Mesendoderm (in vitro differentiated cells): ENCODE measurements around the gene TNFSF8.

Experiments
- DNase-seq: peaks from one replicate; pipeline ENCODE4 v3.0.0; 2013
- H2AK5ac ChIP-seq: 2 replicates; pipeline ENCODE4 v1.6.1; 2013; ENCODE audit warnings: low read length, inconsistent platforms
- H2BK120ac ChIP-seq: 2 replicates; pipeline ENCODE4 v1.6.1; 2013; ENCODE audit warnings: low read depth, mild to moderate bottlenecking, low read length, moderate library complexity, mixed read lengths
- H2BK15ac ChIP-seq: replicated peaks from 2 replicates; pipeline ENCODE4 v1.6.1; 2013; ENCODE audit warnings: low read depth, mild to moderate bottlenecking, moderate library complexity
- H2BK5ac ChIP-seq: 2 replicates; pipeline ENCODE4 v1.6.1; 2013; ENCODE audit warnings: low read length, inconsistent platforms
- H3K18ac ChIP-seq: 2 replicates; pipeline ENCODE4 v1.6.1; 2013; ENCODE audit warnings: mild to moderate bottlenecking, low read length, mixed read lengths
- H3K23ac ChIP-seq: one replicate; pipeline ENCODE4 v1.6.1; 2013; ENCODE audit warnings: low read length
- H3K27ac ChIP-seq: 2 replicates; pipeline ENCODE4 v1.5.1; 2013; ENCODE audit warnings: low read depth, mild to moderate bottlenecking, inconsistent platforms, low read length, moderate library complexity
- H3K27me3 ChIP-seq: 2 replicates; pipeline ENCODE4 v1.6.1; 2013; ENCODE audit warnings: low read length, control low read depth, mild to moderate bottlenecking, inconsistent platforms; ENCODE audit not compliant: insufficient read depth, poor library complexity
- H3K36me3 ChIP-seq: 2 replicates; pipeline ENCODE4 v1.6.1; 2013; ENCODE audit warnings: low read length, inconsistent platforms; ENCODE audit not compliant: control insufficient read depth, insufficient read depth
- H3K4ac ChIP-seq: one replicate; pipeline ENCODE4 v1.6.1; 2013; ENCODE audit warnings: low read depth, mild to moderate bottlenecking, low read length, moderate library complexity
- H3K4me1 ChIP-seq: 2 replicates; pipeline ENCODE4 v1.6.1; 2013; ENCODE audit warnings: low read depth, low read length, inconsistent platforms; ENCODE audit not compliant: control insufficient read depth
- H3K4me2 ChIP-seq: 2 replicates; pipeline ENCODE4 v1.6.1; 2013; ENCODE audit warnings: low read length
- H3K4me3 ChIP-seq: 2 replicates; pipeline ENCODE4 v1.5.1; 2013; ENCODE audit warnings: mild to moderate bottlenecking, low read length
- H3K56ac ChIP-seq: one replicate; pipeline ENCODE4 v1.6.1; 2013; ENCODE audit warnings: low read length
- H3K79me1 ChIP-seq: 2 replicates; pipeline ENCODE4 v1.6.1; 2013; ENCODE audit warnings: low read length, inconsistent platforms
- H3K79me2 ChIP-seq: 2 replicates; pipeline ENCODE4 v1.6.1; 2013; ENCODE audit warnings: mild to moderate bottlenecking, low read length; ENCODE audit not compliant: control insufficient read depth, insufficient read depth
- H3K9ac ChIP-seq: 2 replicates; pipeline ENCODE4 v1.6.1; 2013; ENCODE audit warnings: low read length, inconsistent platforms
- H4K5ac ChIP-seq: one replicate; pipeline ENCODE4 v1.6.1; 2013; ENCODE audit warnings: low read length
- H4K8ac ChIP-seq: one replicate; pipeline ENCODE4 v1.6.1; 2013; ENCODE audit warnings: low read depth, mild to moderate bottlenecking, control low read depth, low read length, moderate library complexity
- WGBS: extraction: QIAGEN DNeasy Blood & Tissue Kit; methylation state at CpG from one replicate; pipeline ENCODE4 v1.1.7; 2013; ENCODE audit warnings: low lambda C conversion rate, missing lambda C conversion rate; ENCODE audit not compliant: insufficient coverage; ENCODE audit errors: extremely low coverage; 5-methylcytosine and 5-hydroxymethylcytosine counted together

Gene TNFSF8

DNA sequence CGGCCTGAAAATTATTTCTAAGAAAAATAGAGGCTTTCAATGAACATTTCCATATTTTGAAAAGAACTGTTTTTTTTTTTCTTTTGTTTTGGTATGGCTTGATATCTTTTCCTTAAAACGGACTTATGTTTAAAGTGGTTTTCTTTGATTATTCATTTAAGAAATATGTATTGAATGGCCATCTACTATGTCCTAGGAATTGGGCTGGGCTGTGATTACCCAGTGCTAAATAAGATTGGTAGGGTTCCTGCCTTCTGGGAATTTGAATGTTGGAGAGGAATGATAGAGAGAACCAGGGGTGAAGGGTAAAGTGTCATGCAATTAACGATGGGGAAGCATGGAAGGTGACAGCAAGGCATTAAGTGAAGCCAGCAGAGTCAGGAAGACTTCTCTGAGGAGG lies 33.2 kb downstream of the TNFSF8 start:
- H3K4ac ChIP-seq = no peak overlapping the region
- H3K4me2 ChIP-seq = no peak overlapping the region
- no peak overlapping the region for H4K5ac ChIP-seq
- H2BK5ac ChIP-seq = no peak overlapping the region
- H3K4me3 ChIP-seq = no peak overlapping the region
- H4K8ac ChIP-seq = no peak overlapping the region
- H3K56ac ChIP-seq = no peak overlapping the region
- peak overlapping the region; percentile 45 for H2BK15ac ChIP-seq
- DNase-seq = no peak
- H3K18ac ChIP-seq = no peak overlapping the region
- no peaks in the 10 kb centered on the region for H3K79me1 ChIP-seq
- H3K27ac ChIP-seq = no peak overlapping the region
- H3K27me3 ChIP-seq = no peaks in the 10 kb centered on the region
- H2AK5ac ChIP-seq = no peak overlapping the region
- H3K23ac ChIP-seq = no peak overlapping the region
- peaks cover 17% of the 10 kb centered on the region for H3K4me1 ChIP-seq
- no peaks in the 10 kb centered on the region for H3K79me2 ChIP-seq
- H2BK120ac ChIP-seq = no peak overlapping the region
- H3K9ac ChIP-seq = no peak overlapping the region
- no peaks in the 10 kb centered on the region for H3K36me3 ChIP-seq
- WGBS = no CpG with 5 or more reads among the region's 3 CpGs

DNA sequence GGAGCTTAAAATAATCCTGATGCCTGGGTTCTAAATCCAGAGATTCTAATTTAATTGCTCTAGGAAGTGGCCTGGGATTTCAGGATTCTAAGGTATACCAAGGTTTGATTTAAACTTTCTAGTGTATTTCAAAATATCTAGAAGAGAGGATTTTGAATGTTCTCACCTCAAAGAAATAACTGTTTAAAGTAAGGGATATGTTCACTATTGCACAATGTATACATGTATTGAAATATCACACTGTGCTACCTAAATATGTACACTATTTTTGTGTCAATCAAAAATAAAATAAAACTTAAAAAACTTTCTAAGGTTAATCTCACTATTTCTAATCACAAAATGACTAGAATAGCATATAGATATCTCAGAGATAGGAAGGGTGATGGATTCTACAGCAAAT lies 34.0 kb downstream of the TNFSF8 start:
- Histone ChIP-seq H4K8ac (no peak overlapping the region), H3K9ac (no peak overlapping the region), H3K4me2 (no peak overlapping the region), H3K79me1 (no peaks in the 10 kb centered on the region), H3K27me3 (no peaks in the 10 kb centered on the region), H3K4me1 (peaks cover 17% of the 10 kb centered on the region), H3K56ac (no peak overlapping the region), H3K4me3 (no peak overlapping the region), H4K5ac (no peak overlapping the region), H2AK5ac (no peak overlapping the region), H2BK15ac (peak overlapping the region; percentile 65), H3K36me3 (no peaks in the 10 kb centered on the region), H3K79me2 (no peaks in the 10 kb centered on the region), H2BK5ac (no peak overlapping the region), H3K4ac (no peak overlapping the region), H2BK120ac (no peak overlapping the region), H3K18ac (no peak overlapping the region), H3K27ac (no peak overlapping the region), H3K23ac (no peak overlapping the region)
- DNase-seq = no peak

DNA sequence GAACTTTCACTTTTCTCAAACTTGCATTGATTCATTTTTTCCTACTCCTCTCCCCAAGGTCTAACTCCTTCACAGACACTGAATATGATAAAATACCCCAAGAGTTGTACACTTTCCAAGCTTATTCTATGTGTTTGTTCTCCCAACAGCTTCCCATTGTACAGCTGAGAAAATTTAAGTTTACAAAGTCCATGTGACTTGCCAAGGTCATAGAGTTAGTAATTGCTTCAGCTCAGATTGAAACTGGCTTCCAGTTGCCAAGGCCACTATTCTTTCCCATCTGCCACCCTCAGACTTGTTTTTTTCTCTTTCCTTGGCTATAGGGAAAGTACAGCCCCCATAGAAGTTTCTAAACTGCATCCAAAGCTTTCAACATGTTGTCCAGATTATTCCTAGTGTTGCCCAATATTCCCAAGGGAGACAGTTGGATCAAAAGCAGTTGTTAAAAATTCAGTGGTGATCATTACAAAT lies 34.8 kb downstream of the TNFSF8 start:
- Histone ChIP-seq H2BK120ac (peak overlapping the region; percentile 74), H3K23ac (no peak overlapping the region), H3K4me3 (no peak overlapping the region), H3K9ac (no peak overlapping the region), H3K4me2 (no peak overlapping the region), H3K79me2 (no peaks in the 10 kb centered on the region), H3K56ac (no peak overlapping the region), H3K27ac (peak overlapping the region; percentile 82), H3K36me3 (no peaks in the 10 kb centered on the region), H2AK5ac (peak overlapping the region; percentile 41), H3K4me1 (peaks cover 17% of the 10 kb centered on the region), H3K4ac (peak overlapping the region; percentile 44), H2BK5ac (peak overlapping the region; percentile 61), H3K18ac (peak overlapping the region; percentile 91), H3K79me1 (no peaks in the 10 kb centered on the region), H4K8ac (no peak overlapping the region), H3K27me3 (no peaks in the 10 kb centered on the region), H2BK15ac (peak overlapping the region; percentile 27), H4K5ac (no peak overlapping the region)
- DNase-seq = no peak

DNA sequence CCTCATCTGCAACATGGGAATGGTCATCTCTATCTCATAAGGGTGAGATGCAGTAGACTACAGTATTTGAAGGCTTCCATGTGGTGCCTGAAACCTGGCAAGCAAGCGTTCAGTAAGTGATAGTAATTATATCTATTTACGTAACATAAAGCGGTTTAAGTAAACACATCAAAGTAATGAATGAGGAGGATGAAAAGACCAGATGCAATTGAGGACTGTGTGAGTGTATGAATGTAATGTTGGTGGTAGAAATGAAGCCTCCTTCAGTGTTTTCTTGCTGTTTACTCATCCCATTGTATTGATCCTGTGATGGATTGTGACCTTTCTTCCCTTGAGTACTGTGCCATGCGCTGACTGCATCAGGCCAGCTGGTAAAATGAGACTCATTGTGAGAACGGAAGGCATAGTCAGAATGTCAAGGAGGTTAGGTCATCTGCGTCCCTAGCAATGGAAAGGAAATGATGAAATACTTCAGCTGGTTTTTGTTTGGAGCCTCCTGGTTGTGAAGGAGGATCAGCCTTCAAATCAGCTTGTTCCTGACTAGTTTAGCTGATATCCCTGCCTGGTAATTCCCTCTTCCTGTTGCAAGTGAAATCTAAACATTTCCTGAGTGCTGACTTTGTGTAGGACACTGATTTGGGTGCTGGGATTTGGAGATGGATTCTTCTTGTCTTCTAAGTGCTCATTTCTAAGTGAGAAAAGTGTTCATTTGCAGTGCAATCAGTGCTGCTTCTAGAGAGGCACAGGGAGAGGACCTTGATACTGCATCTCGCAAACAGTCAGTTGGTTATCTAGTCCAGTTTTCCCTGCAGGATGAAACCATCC lies 35.6 kb downstream of the TNFSF8 start:
- WGBS = no CpG with 5 or more reads among the region's 7 CpGs
- Histone ChIP-seq H2BK5ac (peak overlapping the region; percentile 61), H4K5ac (no peak overlapping the region), H3K27ac (peak overlapping the region; percentile 82), H2AK5ac (peak overlapping the region; percentile 61), H3K4me2 (no peak overlapping the region), H3K9ac (peak overlapping the region; percentile 33), H3K4ac (peak overlapping the region; percentile 44), H3K79me2 (no peaks in the 10 kb centered on the region), H3K36me3 (no peaks in the 10 kb centered on the region), H3K79me1 (no peaks in the 10 kb centered on the region), H2BK15ac (peak overlapping the region; percentile 27), H2BK120ac (peak overlapping the region; percentile 74), H3K4me3 (no peak overlapping the region), H3K27me3 (no peaks in the 10 kb centered on the region), H3K23ac (peak overlapping the region; percentile 56), H3K56ac (peak overlapping the region; percentile 69), H4K8ac (no peak overlapping the region), H3K18ac (peak overlapping the region; percentile 90), H3K4me1 (peaks cover 17% of the 10 kb centered on the region)
- DNase-seq = peak; percentile 99

DNA sequence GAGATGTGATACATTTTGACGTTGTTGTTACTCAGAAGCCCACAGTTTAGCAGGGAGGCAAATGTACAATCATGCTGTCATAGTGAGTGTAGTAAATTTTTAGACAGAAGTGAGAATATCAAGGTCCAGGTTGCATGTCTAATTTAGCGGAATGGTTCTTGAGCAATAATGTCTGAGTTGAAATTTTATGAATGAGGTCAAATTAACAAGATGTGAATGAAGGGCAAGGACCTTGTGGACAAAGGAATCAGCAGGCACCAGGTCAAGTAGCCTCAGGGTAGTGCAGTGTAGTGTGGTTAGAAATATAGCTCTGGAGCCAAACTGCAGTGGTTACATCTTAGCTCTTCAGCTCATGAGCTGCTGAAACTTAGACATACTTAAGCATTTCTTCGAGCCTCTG lies 36.2 kb downstream of the TNFSF8 start:
- Histone ChIP-seq H3K27me3 (no peaks in the 10 kb centered on the region), H2AK5ac (peak overlapping the region; percentile 71), H2BK5ac (peak overlapping the region; percentile 37), H3K23ac (peak overlapping the region; percentile 56), H3K4ac (peak overlapping the region; percentile 56), H2BK15ac (no peak overlapping the region), H3K4me2 (no peak overlapping the region), H4K5ac (peak overlapping the region; percentile 17), H2BK120ac (no peak overlapping the region), H4K8ac (no peak overlapping the region), H3K4me1 (peaks cover 18% of the 10 kb centered on the region), H3K56ac (no peak overlapping the region), H3K4me3 (no peak overlapping the region), H3K79me1 (no peaks in the 10 kb centered on the region), H3K18ac (peak overlapping the region; percentile 3), H3K9ac (no peak overlapping the region), H3K79me2 (no peaks in the 10 kb centered on the region), H3K36me3 (no peaks in the 10 kb centered on the region), H3K27ac (peak overlapping the region; percentile 47)
- no CpG with 5 or more reads among the region's 3 CpGs for WGBS
- no peak for DNase-seq
